HUES48 (cell line): Measurements from ENCODE around the gene SWT1.
A peak's percentile ranks its signal among the peaks of the same experiment; 100 is the strongest.

Experiments used
- H3K27ac ChIP-seq: one replicate; pipeline ENCODE4 v1.7.0; 2013; ENCODE audit warnings: low read depth, low read length, inconsistent platforms
- H3K27me3 ChIP-seq: 2 replicates; pipeline ENCODE4 v1.6.1; 2013; ENCODE audit warnings: mild to moderate bottlenecking, low read length; ENCODE audit not compliant: control insufficient read depth, insufficient read depth
- H3K36me3 ChIP-seq: 2 replicates; pipeline ENCODE4 v1.6.1; 2013; ENCODE audit warnings: low read length; ENCODE audit not compliant: control insufficient read depth, insufficient read depth
- H3K4me1 ChIP-seq: 2 replicates; pipeline ENCODE4 v1.6.1; 2013; ENCODE audit warnings: mild to moderate bottlenecking, low read length; ENCODE audit not compliant: control insufficient read depth, insufficient read depth
- H3K4me3 ChIP-seq: 2 replicates; pipeline ENCODE4 v1.5.1; 2013; ENCODE audit warnings: mild to moderate bottlenecking, low read depth, low read length
- H3K9ac ChIP-seq: 2 replicates; pipeline ENCODE4 v1.6.1; 2013; ENCODE audit warnings: mild to moderate bottlenecking, low read depth, low read length, moderate library complexity
- H3K9me3 ChIP-seq: 2 replicates; pipeline ENCODE4 v1.6.1; 2013; ENCODE audit warnings: low read length; ENCODE audit not compliant: control insufficient read depth, insufficient read depth

Gene SWT1

DNA sequence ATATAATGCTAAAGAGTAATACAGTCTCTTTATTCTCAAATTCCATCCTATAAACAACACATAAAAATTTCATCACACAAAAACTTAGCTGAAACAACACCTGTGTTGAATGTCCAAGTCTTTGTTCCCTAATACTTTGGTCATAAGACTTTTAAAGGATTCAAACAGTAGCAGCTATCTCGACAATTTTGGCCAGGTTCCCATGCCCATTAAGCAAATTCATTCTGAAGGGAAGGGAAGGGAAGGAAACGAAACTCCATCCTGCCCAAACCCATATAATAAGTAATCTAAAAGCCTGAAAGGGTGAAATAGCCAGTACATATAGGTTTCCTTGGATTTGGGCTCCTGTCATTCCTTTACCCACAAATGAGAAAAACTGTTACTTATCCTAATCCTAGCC is 152.6 kb downstream of the SWT1 start:
- Histone ChIP-seq H3K4me1 (peaks cover 17% of the 10 kb centered on the region), H3K36me3 (peaks cover 72% of the 10 kb centered on the region)

GRCh38 chr1:185311589-185312225 is 154.7 kb downstream of the SWT1 start:
- Histone ChIP-seq H3K4me3 (peak overlapping the region; percentile 1; the same call in 1 of the 2 replicates), H3K27ac (no peak overlapping the region), H3K27me3 (no peaks in the 10 kb centered on the region), H3K36me3 (peaks cover 50% of the 10 kb centered on the region), H3K4me1 (peaks cover 21% of the 10 kb centered on the region), H3K9me3 (no peaks in the 10 kb centered on the region), H3K9ac (no peak overlapping the region)

More for the DNA sequence above, 152.6 kb downstream of the SWT1 start:
- H3K9ac ChIP-seq, result no peak overlapping the region
- H3K4me3 ChIP-seq, result no peak overlapping the region
- H3K27me3 ChIP-seq, result no peaks in the 10 kb centered on the region
- H3K27ac ChIP-seq, result no peak overlapping the region
- H3K9me3 ChIP-seq, result no peaks in the 10 kb centered on the region

DNA sequence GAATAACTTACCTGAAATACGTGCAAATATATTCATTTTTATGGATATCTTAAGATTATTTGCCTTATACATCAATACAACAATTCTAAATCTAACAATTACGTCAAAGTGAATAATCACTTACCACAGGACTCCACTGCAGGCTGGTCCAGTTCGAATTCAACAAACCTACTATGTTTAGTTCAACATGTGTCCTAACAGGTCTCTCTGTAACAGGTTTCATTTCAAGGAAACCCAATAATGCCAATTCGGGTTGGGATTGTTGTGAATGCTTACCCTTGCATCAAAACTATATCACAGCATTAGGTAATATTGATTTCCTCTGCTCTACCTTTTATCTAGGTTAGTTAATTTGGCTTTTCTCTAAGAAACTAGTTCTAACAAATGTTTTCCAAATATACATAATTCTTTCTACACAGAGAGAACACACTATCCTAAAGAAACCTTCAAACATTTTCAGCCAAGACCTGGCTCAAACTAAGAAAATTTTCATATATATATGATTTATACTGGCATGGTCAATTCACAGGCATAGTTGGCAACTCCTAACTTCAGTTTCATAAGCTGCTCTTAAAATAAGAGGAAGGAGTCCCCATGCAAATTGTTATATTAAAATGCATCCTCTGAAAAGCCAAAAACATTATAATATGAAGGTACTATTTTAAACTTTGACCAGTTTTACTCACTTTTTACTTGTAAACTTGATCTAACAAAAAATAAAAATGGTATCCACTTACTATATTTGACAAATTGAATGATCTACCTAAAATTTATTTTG is 155.6 kb downstream of the SWT1 start:
- H3K36me3 ChIP-seq, result peaks cover 42% of the 10 kb centered on the region
- H3K4me1 ChIP-seq, result peaks cover 21% of the 10 kb centered on the region
- no peak overlapping the region for H3K9ac ChIP-seq
- H3K27me3 ChIP-seq, result no peaks in the 10 kb centered on the region
- no peaks in the 10 kb centered on the region for H3K9me3 ChIP-seq
- H3K27ac ChIP-seq, result no peak overlapping the region
- H3K4me3 ChIP-seq, result peak overlapping the region; percentile 92; the same call in 1 of the 2 replicates

- H3K4me1 ChIP-seq, result peaks cover 24% of the 10 kb centered on the region
- peak overlapping the region; percentile 92 for H3K4me3 ChIP-seq
- no peaks in the 10 kb centered on the region for H3K27me3 ChIP-seq
- H3K36me3 ChIP-seq, result peaks cover 23% of the 10 kb centered on the region
- peak overlapping the region; percentile 93; the same call in 1 of the 2 replicates for H3K9ac ChIP-seq
- H3K27ac ChIP-seq, result peak overlapping the region; percentile 2
- no peaks in the 10 kb centered on the region for H3K9me3 ChIP-seq
Observed at GRCh38 chr1:185314411-185314810, 157.4 kb downstream of the SWT1 start.

DNA sequence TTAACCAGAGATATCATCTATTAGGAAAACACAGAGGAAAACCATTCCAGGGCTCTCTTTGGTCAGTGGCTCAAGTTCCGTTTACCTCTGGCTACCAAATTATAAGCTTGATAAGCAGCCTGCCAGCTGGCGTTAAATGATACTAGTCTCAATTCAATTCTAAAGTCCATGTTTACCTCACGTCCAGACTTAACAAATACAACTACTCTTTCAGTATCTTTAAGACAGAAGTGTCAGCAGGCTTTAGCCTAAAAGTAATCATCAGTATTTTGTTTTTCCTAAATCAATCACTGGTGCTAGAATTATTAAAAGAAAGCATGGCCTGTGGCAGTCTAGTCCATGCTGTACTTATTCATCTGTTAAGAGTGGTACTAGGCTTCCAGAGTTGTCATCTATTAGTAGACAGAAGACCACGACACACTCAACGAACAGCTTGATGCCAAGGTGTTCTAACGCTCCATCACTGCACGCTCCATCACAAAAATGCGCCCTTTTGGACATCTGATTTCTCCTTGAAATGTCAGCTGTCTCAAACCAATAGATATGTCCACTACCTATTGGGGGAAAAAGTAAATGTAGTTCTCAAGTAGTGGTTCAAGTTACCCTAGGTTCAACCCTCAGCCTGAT is 158.6 kb downstream of the SWT1 start:
- Histone ChIP-seq H3K36me3 (peaks cover 13% of the 10 kb centered on the region), H3K9me3 (no peaks in the 10 kb centered on the region), H3K27me3 (no peaks in the 10 kb centered on the region), H3K9ac (peak overlapping the region; percentile 93), H3K27ac (peak overlapping the region; percentile 22), H3K4me1 (peaks cover 24% of the 10 kb centered on the region), H3K4me3 (peak overlapping the region; percentile 92)

GRCh38 chr1:185316163-185317033 is 159.4 kb downstream of the SWT1 start:
- Histone ChIP-seq H3K9me3 (no peaks in the 10 kb centered on the region), H3K27ac (peak overlapping the region; percentile 83), H3K4me3 (peak overlapping the region; percentile 92), H3K36me3 (peaks cover 4% of the 10 kb centered on the region; the same call in 1 of the 2 replicates), H3K9ac (peak overlapping the region; percentile 93), H3K27me3 (no peaks in the 10 kb centered on the region), H3K4me1 (peaks cover 24% of the 10 kb centered on the region)

DNA sequence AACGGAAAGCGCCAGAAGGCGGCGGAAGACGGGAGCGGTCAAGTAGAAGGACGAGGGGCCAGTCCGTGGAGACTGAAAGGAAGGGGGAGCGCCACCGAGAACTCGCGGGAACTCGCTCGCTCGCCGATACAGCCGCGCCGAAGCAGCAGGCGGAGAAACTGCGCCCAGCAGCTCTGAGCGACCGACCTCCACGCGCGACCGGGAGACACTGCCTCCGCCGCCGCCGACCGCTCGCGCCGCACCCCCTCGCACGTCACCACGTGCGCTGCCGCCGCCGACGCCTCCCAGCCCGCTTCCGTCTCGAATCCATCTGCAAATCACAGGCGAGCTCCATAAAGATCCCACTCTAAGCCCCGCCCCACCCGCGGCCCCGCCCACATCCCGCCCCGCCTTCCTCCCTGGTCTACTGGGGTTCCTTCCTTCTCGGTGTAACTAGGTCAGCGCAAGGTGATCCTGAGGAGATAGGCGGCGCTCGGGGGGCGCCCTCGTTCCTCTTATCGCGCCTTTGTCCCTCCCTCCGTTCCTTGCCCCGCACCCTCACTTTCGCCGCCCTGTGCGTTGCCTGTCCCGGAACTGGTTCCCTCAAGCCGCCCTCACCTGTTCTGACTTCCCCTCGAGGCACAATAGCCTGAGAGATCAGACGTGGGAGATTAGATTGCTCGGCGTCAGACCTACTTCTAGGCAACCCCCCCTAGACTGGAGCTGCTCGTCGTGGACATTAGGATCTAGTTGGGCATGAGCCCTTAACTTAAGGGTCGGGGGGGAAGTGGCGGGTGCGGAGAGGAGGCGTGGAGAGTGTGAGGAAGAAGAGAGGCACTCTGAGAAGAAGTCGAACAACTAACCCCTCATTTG is 160.3 kb downstream of the SWT1 start, which contains the start of gene IVNS1ABP:
Gene IVNS1ABP, minus strand, starts transcription at position 210 of the 852 bp plus-strand sequence. CDS start 7,750 bp downstream, outside the sequence.
- H3K36me3 ChIP-seq, result no peaks in the 10 kb centered on the region
- H3K27me3 ChIP-seq, result no peaks in the 10 kb centered on the region
- H3K27ac ChIP-seq, result peak within 1 kb of the TSS; percentile 86
- H3K4me1 ChIP-seq, result peaks cover 23% of the 10 kb centered on the region
- no peaks in the 10 kb centered on the region for H3K9me3 ChIP-seq
- H3K4me3 ChIP-seq, result peak within 1 kb of the TSS; percentile 92
- H3K9ac ChIP-seq, result peak within 1 kb of the TSS; percentile 93

DNA sequence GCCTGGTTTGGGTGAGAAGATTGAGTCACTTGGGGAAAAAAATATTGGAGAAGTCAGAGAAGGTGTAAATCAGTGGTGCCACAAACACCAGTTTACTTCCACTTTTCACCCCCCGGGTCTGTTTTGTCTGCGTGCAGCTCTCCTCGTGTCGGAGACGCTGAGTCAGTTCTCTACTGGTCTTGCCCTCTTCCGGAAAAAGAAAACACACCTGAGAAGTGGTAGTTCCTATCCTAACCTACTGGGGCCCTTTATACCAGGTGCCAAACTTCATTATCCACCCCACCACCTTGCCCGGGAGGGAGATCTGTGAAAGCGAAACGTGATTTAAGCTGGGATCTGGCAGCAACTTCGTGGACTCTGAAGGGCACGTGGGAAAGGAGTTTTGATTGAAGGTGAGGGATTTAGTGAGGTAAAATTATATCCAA is 160.9 kb downstream of the SWT1 start:
- H3K27ac ChIP-seq, result peak overlapping the region; percentile 86
- peaks cover 23% of the 10 kb centered on the region for H3K4me1 ChIP-seq
- peak overlapping the region; percentile 58 for H3K4me3 ChIP-seq
- H3K9me3 ChIP-seq, result no peaks in the 10 kb centered on the region
- no peaks in the 10 kb centered on the region for H3K36me3 ChIP-seq
- H3K27me3 ChIP-seq, result no peaks in the 10 kb centered on the region
- H3K9ac ChIP-seq, result peak overlapping the region; percentile 65

GRCh38 chr1:185318431-185319138 is 161.6 kb downstream of the SWT1 start:
- no peak overlapping the region for H3K9ac ChIP-seq

More at GRCh38 chr1:185318431-185319138, 161.6 kb downstream of the SWT1 start:
- Histone ChIP-seq H3K9me3 (no peaks in the 10 kb centered on the region), H3K27ac (no peak overlapping the region), H3K27me3 (no peaks in the 10 kb centered on the region), H3K4me3 (peak overlapping the region; percentile 58; the same call in 1 of the 2 replicates), H3K36me3 (no peaks in the 10 kb centered on the region), H3K4me1 (peaks cover 17% of the 10 kb centered on the region)
